ENCODE results near the gene ALG3. TPM values are rescaled to one million over a fixed set of nuclear protein-coding genes. Genes with fewer than 3 reads are reported as not detected.

ALG3 gene
- total RNA-seq (40.2 and 48.8 TPM in 2 replicates), polyA plus RNA-seq (52.4 and 69.1 TPM in 2 replicates)

GRCh38 chr3:184248454-184249411 lies at the start of gene ALG3:
Gene ALG3, minus strand, starts transcription at chr3:184248962. Its CDS starts 22 bp downstream, at chr3:184248940.
- peak within 1 kb of the TSS; percentile 88 for H3K27ac ChIP-seq
- peak within 1 kb of the TSS; percentile 92 for H3K4me3 ChIP-seq
- no peaks in the 10 kb centered on the region for H3K27me3 ChIP-seq
- no peaks in the 10 kb centered on the region for H3K9me3 ChIP-seq (ENCODE audit: low read depth)
- H3K36me3 ChIP-seq: peaks cover 6% of the 10 kb centered on the region
- TF ChIP-seq, protein P1, sequence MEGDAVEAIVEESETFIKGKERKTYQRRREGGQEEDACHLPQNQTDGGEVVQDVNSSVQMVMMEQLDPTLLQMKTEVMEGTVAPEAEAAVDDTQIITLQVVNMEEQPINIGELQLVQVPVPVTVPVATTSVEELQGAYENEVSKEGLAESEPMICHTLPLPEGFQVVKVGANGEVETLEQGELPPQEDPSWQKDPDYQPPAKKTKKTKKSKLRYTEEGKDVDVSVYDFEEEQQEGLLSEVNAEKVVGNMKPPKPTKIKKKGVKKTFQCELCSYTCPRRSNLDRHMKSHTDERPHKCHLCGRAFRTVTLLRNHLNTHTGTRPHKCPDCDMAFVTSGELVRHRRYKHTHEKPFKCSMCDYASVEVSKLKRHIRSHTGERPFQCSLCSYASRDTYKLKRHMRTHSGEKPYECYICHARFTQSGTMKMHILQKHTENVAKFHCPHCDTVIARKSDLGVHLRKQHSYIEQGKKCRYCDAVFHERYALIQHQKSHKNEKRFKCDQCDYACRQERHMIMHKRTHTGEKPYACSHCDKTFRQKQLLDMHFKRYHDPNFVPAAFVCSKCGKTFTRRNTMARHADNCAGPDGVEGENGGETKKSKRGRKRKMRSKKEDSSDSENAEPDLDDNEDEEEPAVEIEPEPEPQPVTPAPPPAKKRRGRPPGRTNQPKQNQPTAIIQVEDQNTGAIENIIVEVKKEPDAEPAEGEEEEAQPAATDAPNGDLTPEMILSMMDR (IDR thresholded peaks at IDR 0.05; ENCODE audit: low read depth, low read length): no peak
- H3K4me1 ChIP-seq (ENCODE audit: low read depth): no peaks in the 10 kb centered on the region
- DNase-seq (ENCODE audit: low read depth in 1 of 2, low spot score in 1 of 2): peak; percentile 92 to 95

DNA sequence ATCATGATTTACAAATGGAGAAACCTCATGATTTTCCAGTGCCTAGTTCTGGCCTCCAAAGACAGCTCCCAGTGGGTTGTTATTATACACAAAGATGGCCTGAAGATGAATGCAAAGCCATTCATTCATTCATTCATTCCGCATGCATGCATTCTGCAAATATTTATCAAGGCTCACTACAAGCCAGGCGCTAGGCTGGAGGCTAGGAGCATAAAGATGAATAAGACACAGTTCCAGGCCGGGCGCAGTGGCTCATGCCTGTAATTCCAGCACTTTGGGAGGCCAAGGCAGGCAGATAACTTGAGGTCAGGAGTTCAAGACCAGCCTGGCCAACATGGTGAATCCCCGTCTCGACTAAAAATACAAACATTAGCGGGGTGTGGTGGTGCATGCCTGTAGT lies 47.9 kb upstream of the ALG3 start:
- peaks cover 12% of the 10 kb centered on the region for H3K36me3 ChIP-seq
- no peak for DNase-seq (ENCODE audit: low read depth in 1 of 2, low spot score in 1 of 2)
- no peaks in the 10 kb centered on the region for H3K9me3 ChIP-seq (ENCODE audit: low read depth)
- TF ChIP-seq, protein P1 (IDR thresholded peaks at IDR 0.05; ENCODE audit: low read depth, low read length): no peak
- no peak overlapping the region for H3K27ac ChIP-seq
- no peaks in the 10 kb centered on the region for H3K27me3 ChIP-seq
- H3K4me1 ChIP-seq (ENCODE audit: low read depth): peaks cover 9% of the 10 kb centered on the region
- H3K4me3 ChIP-seq: no peak overlapping the region

DNA sequence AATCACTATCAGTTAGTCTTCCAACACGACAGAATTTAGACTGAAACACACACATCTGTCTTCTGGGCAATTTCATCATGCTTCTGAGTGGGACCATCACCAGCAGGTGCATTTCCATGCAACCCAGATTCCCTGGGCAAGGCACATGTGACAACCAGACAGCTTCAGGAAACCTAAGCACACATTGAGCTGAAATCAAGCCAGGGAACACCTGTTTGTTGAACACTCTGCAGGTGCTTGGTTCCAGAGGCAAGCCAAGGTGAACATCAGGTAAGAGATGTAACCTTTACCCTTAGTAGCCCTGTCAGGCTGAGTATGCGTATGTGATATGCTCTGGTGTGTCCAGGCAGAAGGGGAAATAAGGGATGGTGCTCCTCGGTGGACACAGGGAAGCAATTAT lies 47.0 kb upstream of the ALG3 start:
- Histone ChIP-seq H3K27me3 (no peaks in the 10 kb centered on the region), H3K4me3 (no peak overlapping the region), H3K36me3 (peaks cover 6% of the 10 kb centered on the region), H3K27ac (no peak overlapping the region), H3K4me1 (ENCODE audit: low read depth) (peaks cover 9% of the 10 kb centered on the region), H3K9me3 (ENCODE audit: low read depth) (no peaks in the 10 kb centered on the region)
- TF ChIP-seq, protein P1 (IDR thresholded peaks at IDR 0.05; ENCODE audit: low read depth, low read length): no peak
- DNase-seq (ENCODE audit: low read depth in 1 of 2, low spot score in 1 of 2): no peak

DNA sequence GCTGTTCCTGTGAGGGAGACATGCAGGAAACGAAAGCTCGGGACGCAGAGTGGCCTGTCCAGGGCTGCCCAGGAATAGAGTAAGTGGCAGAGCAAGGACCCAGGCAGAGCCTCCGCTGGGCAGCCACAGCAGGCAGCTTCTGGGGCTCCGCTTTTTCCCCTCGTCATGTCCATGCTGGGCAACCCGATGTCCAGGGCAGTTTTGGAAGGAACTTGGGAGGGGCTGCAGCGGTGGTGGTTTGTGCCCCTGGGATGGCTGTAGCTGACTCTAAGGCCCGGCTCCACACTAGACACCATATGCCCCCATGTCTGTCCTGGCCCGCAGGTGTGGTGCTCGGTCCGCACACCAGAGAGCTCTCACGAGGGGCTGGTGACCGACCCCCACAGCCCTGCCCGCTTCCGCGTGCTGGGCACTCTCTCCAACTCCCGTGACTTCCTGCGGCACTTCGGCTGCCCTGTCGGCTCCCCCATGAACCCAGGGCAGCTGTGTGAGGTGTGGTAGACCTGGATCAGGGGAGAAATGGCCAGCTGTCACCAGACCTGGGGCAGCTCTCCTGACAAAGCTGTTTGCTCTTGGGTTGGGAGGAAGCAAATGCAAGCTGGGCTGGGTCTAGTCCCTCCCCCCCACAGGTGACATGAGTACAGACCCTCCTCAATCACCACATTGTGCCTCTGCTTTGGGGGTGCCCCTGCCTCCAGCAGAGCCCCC lies 43.1 kb upstream of the ALG3 start:
- Histone ChIP-seq H3K36me3 (no peaks in the 10 kb centered on the region), H3K4me3 (no peak overlapping the region), H3K27me3 (peaks cover 14% of the 10 kb centered on the region), H3K9me3 (ENCODE audit: low read depth) (no peaks in the 10 kb centered on the region), H3K4me1 (ENCODE audit: low read depth) (no peaks in the 10 kb centered on the region), H3K27ac (no peak overlapping the region)
- DNase-seq (ENCODE audit: low read depth in 1 of 2, low spot score in 1 of 2): no peak
- TF ChIP-seq, protein P1 (IDR thresholded peaks at IDR 0.05; ENCODE audit: low read depth, low read length): no peak

GRCh38 chr3:184291044-184291737 lies 42.4 kb upstream of the ALG3 start:
- no peak overlapping the region for H3K4me3 ChIP-seq
- no peaks in the 10 kb centered on the region for H3K9me3 ChIP-seq (ENCODE audit: low read depth)
- no peak for DNase-seq (ENCODE audit: low read depth in 1 of 2, low spot score in 1 of 2)
- TF ChIP-seq, protein P1 (IDR thresholded peaks at IDR 0.05; ENCODE audit: low read depth, low read length): no peak
- H3K27me3 ChIP-seq: peaks cover 20% of the 10 kb centered on the region
- no peaks in the 10 kb centered on the region for H3K36me3 ChIP-seq
- no peaks in the 10 kb centered on the region for H3K4me1 ChIP-seq (ENCODE audit: low read depth)
- no peak overlapping the region for H3K27ac ChIP-seq

Data from cardiac muscle cell (in vitro differentiated cells and primary cell).